ENCODE results near the gene LPIN1.
"Not testable (repeated sequence)": the region's sequence is repeated elsewhere in the genome, so short reads cannot be mapped to it uniquely, and the experiment has no call there.

LPIN1 gene

GRCh38 chr2:11835403-11835802 is 89.0 kb downstream of the LPIN1 start:
- DNase-seq (ENCODE audit: low spot score) = no peak

GRCh38 chr2:11836647-11837219 is 90.3 kb downstream of the LPIN1 start:
- DNase-seq (ENCODE audit: low spot score) = no peak

- no peak for DNase-seq (ENCODE audit: low spot score)
Measured at GRCh38 chr2:11837875-11838734, 91.7 kb downstream of the LPIN1 start.

GRCh38 chr2:11839916-11840315 is 93.5 kb downstream of the LPIN1 start:
- DNase-seq (ENCODE audit: low spot score) = no peak

GRCh38 chr2:11842336-11842735 is 95.9 kb downstream of the LPIN1 start:
- peak; percentile 38 for DNase-seq (ENCODE audit: low spot score)

- not testable (repeated sequence) for DNase-seq (ENCODE audit: low spot score)
Measured at GRCh38 chr2:11844798-11845197, 98.4 kb downstream of the LPIN1 start.

- not testable (repeated sequence) for DNase-seq (ENCODE audit: low spot score)
Measured at GRCh38 chr2:11847935-11848334, 101.5 kb downstream of the LPIN1 start.

GRCh38 chr2:11850082-11850481 is 103.7 kb downstream of the LPIN1 start:
- DNase-seq (ENCODE audit: low spot score) = peak; percentile 91

GRCh38 chr2:11852526-11853196 is 106.2 kb downstream of the LPIN1 start:
- DNase-seq (ENCODE audit: low spot score) = peak; percentile 49

GRCh38 chr2:11853197-11853588 is 106.8 kb downstream of the LPIN1 start:
- no peak for DNase-seq (ENCODE audit: low spot score)

- no peak for DNase-seq (ENCODE audit: low spot score)
Measured at GRCh38 chr2:11855064-11855760, 108.8 kb downstream of the LPIN1 start.

GRCh38 chr2:11856095-11856494 is 109.7 kb downstream of the LPIN1 start:
- DNase-seq (ENCODE audit: low spot score) = no peak

- no peak for DNase-seq (ENCODE audit: low spot score)
Measured at GRCh38 chr2:11858883-11859282, 112.5 kb downstream of the LPIN1 start.

GRCh38 chr2:11859975-11860374 is 113.5 kb downstream of the LPIN1 start:
- DNase-seq (ENCODE audit: low spot score) = not testable (repeated sequence)

- DNase-seq (ENCODE audit: low spot score) = no peak
Measured at GRCh38 chr2:11861044-11861443, 114.6 kb downstream of the LPIN1 start.

- DNase-seq (ENCODE audit: low spot score) = no peak
Measured at GRCh38 chr2:11862049-11862448, 115.6 kb downstream of the LPIN1 start.

GRCh38 chr2:11863103-11863502 is 116.7 kb downstream of the LPIN1 start:
- DNase-seq (ENCODE audit: low spot score) = no peak

GRCh38 chr2:11863513-11864328 is 117.3 kb downstream of the LPIN1 start:
- DNase-seq (ENCODE audit: low spot score) = peak; percentile 83

- DNase-seq (ENCODE audit: low spot score) = no peak
Measured at GRCh38 chr2:11864724-11865123, 118.3 kb downstream of the LPIN1 start.

GRCh38 chr2:11865378-11865777 is 118.9 kb downstream of the LPIN1 start:
- DNase-seq (ENCODE audit: low spot score) = no peak

- DNase-seq (ENCODE audit: low spot score) = no peak
Measured at GRCh38 chr2:11865805-11866204, 119.4 kb downstream of the LPIN1 start.

All from pons (tissue), 1 donor.